CD4-positive, alpha-beta T cell treated with Interleukin-15 for 1 hour (primary cell): Measurements from ENCODE around the gene TXNDC5.

ENCODE experiments used
- DNase-seq: peaks from one replicate; pipeline ENCODE4 v3.0.0-alpha.2; 2020

Gene TXNDC5

DNA sequence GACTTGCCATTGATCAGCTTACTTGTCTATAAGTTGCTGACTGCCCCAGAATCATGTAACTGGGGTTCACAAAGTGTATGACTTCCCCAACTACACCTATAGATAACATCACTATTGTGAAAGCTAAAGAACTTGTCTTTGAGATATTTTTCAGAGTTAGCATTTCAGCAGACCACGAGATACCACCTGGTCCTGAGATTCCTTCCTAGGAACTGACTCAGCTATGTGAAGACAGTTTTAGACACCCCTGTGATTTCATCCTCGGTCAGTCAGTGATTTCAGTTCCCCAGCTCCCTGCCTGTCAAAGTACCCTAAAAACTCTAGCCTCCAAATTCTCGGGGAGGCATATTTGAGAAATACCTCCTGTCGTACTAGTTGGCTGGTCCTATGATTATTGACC lies 62.4 kb downstream of the TXNDC5 start:
- DNase-seq: no peak

DNA sequence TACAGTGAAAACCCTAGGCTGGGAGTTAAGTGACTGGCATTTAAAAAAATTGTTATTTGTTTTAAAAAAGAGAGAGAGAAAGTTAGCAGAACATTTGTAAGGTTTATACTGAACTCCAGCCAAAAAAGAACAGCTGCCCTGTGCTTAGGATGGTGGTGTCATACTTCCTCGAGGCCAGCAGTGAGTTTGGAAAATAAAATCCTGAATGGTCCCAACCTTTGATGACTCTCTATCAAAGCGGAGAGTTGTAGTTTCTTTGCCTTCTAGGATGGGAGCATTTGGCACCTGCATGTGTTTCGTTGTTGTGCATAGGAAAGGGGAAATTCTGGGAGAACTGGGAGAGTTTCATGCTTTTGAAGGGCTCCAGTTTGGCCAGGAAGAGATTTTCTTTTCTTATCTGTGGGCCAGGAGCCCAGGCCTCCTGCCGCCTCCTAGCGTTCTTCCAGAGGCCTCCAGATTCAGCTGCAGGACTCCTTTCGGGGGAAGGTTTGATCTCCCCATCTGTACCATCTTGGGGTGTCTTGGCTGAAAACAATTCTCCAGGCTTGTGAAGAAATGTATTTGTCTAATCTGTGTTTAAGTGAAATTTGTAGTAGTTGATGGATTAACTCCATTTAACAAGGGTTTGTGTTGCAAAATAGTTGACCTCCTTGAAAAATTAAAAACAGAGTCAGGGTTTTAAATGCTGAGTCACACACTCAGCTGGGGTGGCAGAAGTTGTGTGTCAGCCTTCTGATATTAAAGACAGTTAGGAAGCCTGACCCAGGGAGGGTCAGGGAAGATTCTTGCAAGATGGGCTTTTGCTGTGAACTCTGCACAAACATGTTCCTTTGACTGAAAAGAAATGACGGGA lies 63.4 kb downstream of the TXNDC5 start:
- DNase-seq: no peak

DNA sequence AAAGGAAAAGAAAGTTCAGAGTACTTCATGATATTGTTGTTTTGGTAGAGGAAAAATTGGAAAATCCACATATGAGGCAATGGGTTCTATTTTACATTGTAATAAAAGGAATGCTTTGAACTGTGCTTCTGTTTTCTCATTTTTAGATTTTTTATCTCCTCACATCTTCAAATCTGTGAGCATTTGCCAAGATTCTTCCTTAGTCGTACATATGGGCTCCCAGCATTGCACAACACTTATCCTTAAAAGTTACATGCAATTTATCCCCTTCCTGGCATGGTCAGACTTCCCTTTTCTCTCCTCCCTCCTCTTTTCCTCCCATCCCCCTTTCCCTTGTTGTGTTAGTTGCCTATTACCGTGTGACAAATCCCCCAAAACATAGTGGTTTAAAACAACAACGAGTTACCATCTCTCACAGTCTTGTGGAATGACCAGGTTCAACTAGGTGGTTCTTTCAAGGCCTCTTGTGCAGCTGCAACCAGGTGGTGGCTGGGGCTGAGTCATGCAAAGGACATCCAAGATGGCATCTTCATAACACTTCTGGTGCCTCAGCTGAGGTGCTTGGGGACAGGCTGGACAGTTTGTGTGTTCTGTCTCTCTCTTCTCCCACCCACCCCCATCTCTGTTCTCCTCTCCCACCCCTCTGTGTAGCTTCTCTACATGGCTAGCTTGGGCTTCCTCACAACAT lies 68.7 kb downstream of the TXNDC5 start:
- no peak for DNase-seq

DNA sequence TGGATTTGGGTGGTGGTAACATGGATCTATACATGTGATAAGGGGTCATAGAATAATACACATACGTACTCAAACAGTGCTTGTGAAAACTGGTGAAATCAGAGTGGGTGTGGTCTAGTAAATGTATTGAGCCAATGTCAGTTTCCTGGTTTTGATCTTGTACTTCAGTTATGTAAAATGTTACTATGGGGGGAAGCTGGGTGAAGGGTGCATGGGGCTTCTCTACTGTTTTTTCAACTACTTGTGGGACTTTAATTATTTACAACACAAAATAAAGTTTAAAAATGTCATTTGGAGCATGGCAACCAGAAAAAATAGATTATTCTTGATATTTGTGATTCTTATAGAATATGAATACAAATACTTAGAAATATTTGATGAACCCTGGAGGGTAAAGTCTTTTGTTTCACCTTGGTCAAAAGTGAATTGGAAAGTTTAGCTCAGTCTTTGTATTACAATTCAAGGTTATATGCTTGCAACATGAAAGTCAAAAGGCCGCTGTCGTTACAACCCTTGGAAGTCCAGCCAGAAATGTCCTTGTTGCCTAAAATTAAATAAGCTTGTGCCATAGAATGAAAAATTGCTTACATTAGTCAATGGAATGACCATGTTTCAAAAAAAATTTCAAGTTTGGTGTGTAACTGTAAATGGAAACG lies 74.1 kb downstream of the TXNDC5 start:
- no peak for DNase-seq

DNA sequence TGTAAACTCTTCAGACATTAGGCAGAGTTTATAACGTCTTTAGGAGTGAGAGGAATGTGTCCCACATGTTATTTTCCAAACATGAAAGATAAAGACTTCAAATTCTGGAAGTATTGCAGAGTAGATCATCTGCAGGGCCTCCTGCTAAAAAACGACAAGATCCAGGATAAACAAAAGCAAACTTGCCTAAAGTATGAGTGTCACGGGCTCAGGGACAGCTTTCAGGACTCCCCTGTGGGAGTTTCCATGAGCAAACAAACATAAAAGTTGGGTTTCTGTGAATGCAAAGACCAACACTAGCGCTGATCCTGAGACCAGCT lies 76.9 kb downstream of the TXNDC5 start:
- DNase-seq: no peak

DNA sequence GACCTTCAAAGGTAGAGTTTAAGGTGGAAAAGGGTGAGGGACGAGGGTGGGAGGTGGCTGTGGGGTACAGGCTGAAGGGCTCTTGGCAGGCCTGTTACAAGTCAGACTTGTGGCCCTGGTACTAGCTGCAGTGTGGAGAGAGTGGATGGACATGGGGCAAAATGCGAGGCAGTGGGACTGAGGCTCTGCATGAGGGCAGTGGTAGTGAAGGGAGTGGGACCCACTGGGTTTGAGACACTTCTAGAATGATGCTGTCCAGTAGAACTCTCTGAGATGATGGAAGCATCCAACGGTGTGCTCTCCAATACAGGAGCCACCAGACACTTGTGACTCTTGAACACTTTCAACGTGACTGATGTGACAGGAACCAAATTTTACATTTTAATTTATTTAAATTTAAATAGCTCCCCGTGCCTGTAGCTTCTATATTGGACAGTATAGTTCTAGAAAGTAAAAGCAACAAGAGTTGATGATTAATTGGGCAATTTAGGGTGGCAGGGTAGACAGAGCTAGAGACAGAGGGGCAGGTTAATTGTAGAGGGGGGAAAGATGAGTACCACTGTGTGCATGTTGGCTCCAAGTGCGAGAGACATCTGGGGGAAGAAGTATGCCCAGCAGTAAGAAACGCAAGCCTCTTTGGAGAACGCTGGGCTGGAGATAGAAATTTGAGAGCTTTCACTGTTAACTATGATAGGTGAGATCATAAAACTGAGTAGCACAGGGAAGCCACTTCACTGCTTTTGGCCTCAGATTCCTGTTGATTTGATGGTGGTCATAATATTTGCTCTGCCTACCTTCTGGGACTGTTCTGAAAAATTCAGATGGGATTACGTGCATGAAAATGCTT lies 77.5 kb downstream of the TXNDC5 start:
- DNase-seq: no peak
